ENCODE measurements around the gene MPDU1. TPM values are rescaled to one million over a fixed set of nuclear protein-coding genes. Genes with fewer than 3 reads are reported as not detected.

The MPDU1 gene
- total RNA-seq, 6 experiments from 2014 or later = 59.2 to 91.2 (median 68.6) TPM

DNA sequence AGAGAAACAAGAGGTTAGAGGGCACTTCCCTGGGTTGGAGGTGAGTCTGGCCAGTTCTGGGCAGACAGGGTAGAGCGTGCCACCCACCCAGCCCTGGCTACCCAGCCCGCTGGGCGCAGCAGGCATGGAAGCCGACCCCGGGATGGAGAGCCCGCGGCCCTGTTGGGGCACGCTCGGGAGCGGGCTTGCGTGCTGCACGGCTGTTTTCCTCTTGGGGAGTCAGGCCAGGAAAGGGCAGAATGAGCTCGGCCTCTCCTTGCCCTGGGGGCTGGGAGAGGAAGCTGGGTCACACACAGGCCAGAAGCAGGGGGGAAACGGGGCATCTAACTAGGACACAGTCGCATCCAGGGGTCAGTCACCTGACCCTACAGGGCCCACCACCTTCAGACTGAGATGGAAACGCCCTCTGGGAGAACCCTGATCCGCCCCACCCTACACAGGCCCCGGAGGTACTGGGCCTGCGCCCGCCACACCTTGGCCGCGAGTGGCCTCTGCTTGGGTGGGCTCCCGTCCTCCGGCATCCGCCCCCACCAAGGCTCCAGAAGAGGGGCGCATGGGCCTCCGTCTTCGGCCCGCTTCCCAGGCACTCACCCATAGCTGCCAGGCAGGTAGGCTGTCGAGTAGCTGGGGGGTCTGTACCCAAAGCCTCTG lies 5.0 kb downstream of the MPDU1 start:
- Mint-ChIP-seq H3K27ac (peak overlapping the region; percentile 94), H3K36me3 (ENCODE audit: low read depth) (peaks cover 26% of the 10 kb centered on the region), H3K27me3 (ENCODE audit: insufficient read depth) (peaks cover 8% of the 10 kb centered on the region), H3K4me1 (ENCODE audit: low read depth) (peaks cover 71% of the 10 kb centered on the region), H3K9me3 (no peaks in the 10 kb centered on the region), H3K4me3 (peak overlapping the region; percentile 75)
- no peak for DNase-seq
- TF ChIP-seq, protein P1, sequence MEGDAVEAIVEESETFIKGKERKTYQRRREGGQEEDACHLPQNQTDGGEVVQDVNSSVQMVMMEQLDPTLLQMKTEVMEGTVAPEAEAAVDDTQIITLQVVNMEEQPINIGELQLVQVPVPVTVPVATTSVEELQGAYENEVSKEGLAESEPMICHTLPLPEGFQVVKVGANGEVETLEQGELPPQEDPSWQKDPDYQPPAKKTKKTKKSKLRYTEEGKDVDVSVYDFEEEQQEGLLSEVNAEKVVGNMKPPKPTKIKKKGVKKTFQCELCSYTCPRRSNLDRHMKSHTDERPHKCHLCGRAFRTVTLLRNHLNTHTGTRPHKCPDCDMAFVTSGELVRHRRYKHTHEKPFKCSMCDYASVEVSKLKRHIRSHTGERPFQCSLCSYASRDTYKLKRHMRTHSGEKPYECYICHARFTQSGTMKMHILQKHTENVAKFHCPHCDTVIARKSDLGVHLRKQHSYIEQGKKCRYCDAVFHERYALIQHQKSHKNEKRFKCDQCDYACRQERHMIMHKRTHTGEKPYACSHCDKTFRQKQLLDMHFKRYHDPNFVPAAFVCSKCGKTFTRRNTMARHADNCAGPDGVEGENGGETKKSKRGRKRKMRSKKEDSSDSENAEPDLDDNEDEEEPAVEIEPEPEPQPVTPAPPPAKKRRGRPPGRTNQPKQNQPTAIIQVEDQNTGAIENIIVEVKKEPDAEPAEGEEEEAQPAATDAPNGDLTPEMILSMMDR (IDR thresholded peaks at IDR 0.05) = no peak

DNA sequence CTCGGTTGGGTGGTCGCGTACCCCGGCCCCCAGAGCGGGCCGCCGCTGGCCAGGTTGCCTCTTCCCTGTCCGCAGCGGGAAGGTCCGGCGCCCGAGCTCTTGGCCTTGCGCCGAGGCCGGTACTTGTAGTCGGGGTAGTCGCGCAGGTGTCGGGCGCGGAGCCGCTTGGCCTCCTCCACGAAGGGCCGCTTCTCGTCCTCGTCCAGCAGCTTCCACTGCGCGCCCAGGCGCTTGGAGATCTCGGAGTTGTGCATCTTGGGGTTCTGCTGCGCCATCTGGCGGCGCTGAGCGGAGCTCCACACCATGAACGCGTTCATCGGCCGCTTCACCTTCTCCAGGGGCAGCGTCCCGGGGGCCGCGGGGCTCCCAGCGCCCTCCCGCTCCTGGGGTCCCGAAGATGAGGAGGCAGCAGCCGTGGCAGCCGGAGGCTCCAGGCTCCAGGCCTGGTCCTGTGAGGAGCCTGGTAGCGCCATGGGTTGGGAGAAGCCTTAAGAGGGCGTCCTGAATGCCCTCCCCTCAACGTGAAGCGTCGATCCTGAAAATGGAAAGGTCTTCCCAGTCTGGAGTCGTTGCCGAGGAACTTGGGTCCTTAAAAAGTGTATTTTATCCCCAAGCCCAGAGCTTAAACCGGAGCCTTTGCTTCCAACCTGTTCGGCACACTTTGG lies 5.7 kb downstream of the MPDU1 start:
- Mint-ChIP-seq H3K9me3 (no peaks in the 10 kb centered on the region), H3K27me3 (ENCODE audit: insufficient read depth) (peaks cover 7% of the 10 kb centered on the region), H3K27ac (peak overlapping the region; percentile 94), H3K4me3 (peak overlapping the region; percentile 60), H3K36me3 (ENCODE audit: low read depth) (peaks cover 27% of the 10 kb centered on the region), H3K4me1 (ENCODE audit: low read depth) (peaks cover 72% of the 10 kb centered on the region)
- TF ChIP-seq, protein P1 (IDR thresholded peaks at IDR 0.05) = peak; percentile 95
- DNase-seq = peak; percentile 78

DNA sequence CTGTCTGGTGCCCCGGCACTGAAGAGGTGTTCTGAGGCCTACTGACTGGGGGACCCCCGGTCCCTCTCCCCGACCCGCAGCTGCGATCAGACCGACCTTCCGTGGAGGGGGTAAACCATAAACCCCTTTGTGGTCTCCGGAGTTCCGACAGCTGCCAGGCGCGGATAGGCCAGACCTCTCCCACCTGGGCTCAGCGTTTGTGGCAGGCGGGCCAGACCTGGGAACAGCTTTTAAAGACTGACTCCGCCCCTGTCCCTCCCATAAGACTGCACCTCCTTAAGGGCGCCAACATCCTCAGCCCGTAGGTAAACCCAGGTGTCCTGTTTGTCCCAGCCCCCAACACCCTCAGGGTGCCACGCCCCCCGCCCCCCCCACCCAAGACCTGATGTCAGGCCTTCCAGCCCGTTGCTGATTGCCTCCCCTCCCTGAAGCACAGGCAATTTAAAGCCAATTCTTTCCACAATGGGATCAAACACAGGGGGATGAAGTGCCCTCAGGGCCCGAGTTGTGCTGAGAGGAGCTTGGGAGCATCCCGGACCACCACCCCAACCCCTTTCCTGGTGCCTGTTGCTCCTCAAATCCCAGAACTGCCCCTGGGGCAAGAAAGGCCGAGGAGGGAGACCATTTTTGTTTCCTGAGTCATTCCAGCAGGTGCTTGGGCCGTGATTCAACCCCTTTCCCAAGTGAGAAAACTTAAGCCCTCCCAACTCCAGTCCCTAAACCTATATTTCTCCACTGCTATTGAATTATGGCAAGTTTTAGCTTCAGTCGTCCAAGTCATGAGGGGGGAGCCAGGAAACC lies 6.4 kb downstream of the MPDU1 start, which contains the start of gene SOX15:
Gene SOX15 (minus strand): TSS at position 204 of the 801 bp plus-strand sequence. CDS start 418 bp downstream, outside the sequence.
- TF ChIP-seq, protein P1 (IDR thresholded peaks at IDR 0.05) = no peak
- H3K4me3 Mint-ChIP-seq = peak within 1 kb of the TSS; percentile 75
- no peaks in the 10 kb centered on the region for H3K9me3 Mint-ChIP-seq
- DNase-seq = peak; percentile 55
- H3K36me3 Mint-ChIP-seq (ENCODE audit: low read depth) = peaks cover 24% of the 10 kb centered on the region
- peaks cover 66% of the 10 kb centered on the region for H3K4me1 Mint-ChIP-seq (ENCODE audit: low read depth)
- H3K27ac Mint-ChIP-seq = peak within 1 kb of the TSS; percentile 94
- H3K27me3 Mint-ChIP-seq (ENCODE audit: insufficient read depth) = peaks cover 7% of the 10 kb centered on the region

DNA sequence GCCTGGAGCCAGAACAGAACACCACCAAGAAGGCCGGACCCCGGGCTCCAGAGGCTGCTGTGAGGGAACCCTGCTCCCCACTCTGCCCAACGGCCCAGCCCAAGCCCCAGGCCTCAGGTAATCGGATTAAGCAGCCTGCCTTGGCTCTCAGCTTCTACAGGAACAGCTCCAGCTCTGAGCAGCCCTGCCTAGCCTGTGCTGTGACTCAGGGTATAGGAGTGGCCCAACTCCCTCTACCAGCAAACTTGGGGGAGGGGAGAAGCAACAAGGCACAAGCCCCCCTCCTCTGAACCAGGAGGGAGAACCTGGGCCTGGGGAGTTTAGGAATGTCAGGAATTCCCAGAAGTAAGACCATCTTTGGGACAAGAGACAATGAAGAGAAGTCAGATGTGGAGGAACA lies 7.1 kb downstream of the MPDU1 start:
- peaks cover 63% of the 10 kb centered on the region for H3K4me1 Mint-ChIP-seq (ENCODE audit: low read depth)
- H3K9me3 Mint-ChIP-seq = no peaks in the 10 kb centered on the region
- H3K27me3 Mint-ChIP-seq (ENCODE audit: insufficient read depth) = peaks cover 7% of the 10 kb centered on the region
- H3K4me3 Mint-ChIP-seq = peak overlapping the region; percentile 75
- H3K27ac Mint-ChIP-seq = peak overlapping the region; percentile 92
- TF ChIP-seq, protein P1 (IDR thresholded peaks at IDR 0.05) = no peak
- DNase-seq = peak; percentile 57
- peaks cover 29% of the 10 kb centered on the region for H3K36me3 Mint-ChIP-seq (ENCODE audit: low read depth)

DNA sequence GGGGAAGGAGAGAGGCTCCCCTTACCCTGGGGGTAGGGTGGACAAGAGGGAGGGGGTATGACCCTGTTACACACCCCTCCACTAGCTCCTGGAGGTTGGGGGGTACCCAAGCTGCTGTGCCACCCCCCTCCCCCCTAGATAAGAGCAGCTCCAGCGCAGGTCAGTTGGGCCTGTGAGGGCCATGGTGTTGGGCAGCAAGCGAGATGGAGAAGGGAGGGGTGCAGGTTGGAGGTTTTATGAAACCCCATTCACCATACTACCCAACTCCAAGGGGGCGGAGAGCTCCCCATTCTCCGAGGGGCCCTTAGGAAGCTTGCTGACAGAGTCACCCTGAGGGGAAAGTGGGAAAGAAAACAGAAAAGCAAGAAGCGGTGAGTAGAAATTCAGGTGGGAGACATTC lies 7.9 kb downstream of the MPDU1 start:
- no peak for DNase-seq
- peaks cover 54% of the 10 kb centered on the region for H3K4me1 Mint-ChIP-seq (ENCODE audit: low read depth)
- TF ChIP-seq, protein P1 (IDR thresholded peaks at IDR 0.05) = no peak
- H3K27me3 Mint-ChIP-seq (ENCODE audit: insufficient read depth) = peaks cover 7% of the 10 kb centered on the region
- no peak overlapping the region; the same call in 1 of the 2 replicates for H3K4me3 Mint-ChIP-seq
- peak overlapping the region; percentile 92 for H3K27ac Mint-ChIP-seq
- no peaks in the 10 kb centered on the region for H3K9me3 Mint-ChIP-seq
- H3K36me3 Mint-ChIP-seq (ENCODE audit: low read depth) = peaks cover 30% of the 10 kb centered on the region

Data from HFFc6 (cell line).